ENCODE data around the gene FFAR1.

- no peak for TF ChIP-seq POLR2AphosphoS5 (IDR thresholded peaks at IDR 0.05)
- TF ChIP-seq, protein P1, sequence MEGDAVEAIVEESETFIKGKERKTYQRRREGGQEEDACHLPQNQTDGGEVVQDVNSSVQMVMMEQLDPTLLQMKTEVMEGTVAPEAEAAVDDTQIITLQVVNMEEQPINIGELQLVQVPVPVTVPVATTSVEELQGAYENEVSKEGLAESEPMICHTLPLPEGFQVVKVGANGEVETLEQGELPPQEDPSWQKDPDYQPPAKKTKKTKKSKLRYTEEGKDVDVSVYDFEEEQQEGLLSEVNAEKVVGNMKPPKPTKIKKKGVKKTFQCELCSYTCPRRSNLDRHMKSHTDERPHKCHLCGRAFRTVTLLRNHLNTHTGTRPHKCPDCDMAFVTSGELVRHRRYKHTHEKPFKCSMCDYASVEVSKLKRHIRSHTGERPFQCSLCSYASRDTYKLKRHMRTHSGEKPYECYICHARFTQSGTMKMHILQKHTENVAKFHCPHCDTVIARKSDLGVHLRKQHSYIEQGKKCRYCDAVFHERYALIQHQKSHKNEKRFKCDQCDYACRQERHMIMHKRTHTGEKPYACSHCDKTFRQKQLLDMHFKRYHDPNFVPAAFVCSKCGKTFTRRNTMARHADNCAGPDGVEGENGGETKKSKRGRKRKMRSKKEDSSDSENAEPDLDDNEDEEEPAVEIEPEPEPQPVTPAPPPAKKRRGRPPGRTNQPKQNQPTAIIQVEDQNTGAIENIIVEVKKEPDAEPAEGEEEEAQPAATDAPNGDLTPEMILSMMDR (IDR thresholded peaks at IDR 0.05): no peak
- TF ChIP-seq POLR2A (IDR thresholded peaks at IDR 0.05): no peak
Measured at GRCh38 chr19:35350591-35350990, 2.9 kb downstream of the FFAR1 start.

All from gastroesophageal sphincter (tissue), 3 donors.